Activated CD8-positive, alpha-beta T cell treated with anti-CD3 and anti-CD28 coated beads, Interleukin-2, amount 10 ng/mL, durations not matched to agents 7 days and 5 days (primary cell): Measurements from ENCODE around the gene DNM2. TPM values are rescaled to one million over a fixed set of nuclear protein-coding genes. Genes with fewer than 3 reads are reported as not detected.

ENCODE experiments used
- ATAC-seq: fragments of 150-1000 bp; cut with Tn5 transposase; one replicate; pipeline ENCODE4 v1.10.0; 2021; ENCODE audit warnings: moderate library complexity
- CTCF ChIA-PET: fragments of 350-600 bp; sonication (Branson Sonifier 250); formaldehyde crosslinking; loops from one replicate; lab custom pipeline; 2021; ENCODE audit warnings: antibody characterized with exemption; lab: Charles Lee
- POLR2A ChIA-PET: fragments of 350-600 bp; sonication (Branson Sonifier 250); formaldehyde crosslinking; loops from one replicate; lab custom pipeline; 2021; ENCODE audit warnings: antibody characterized with exemption; lab: Charles Lee
- DNase-seq: peaks from one replicate; pipeline ENCODE4 v3.0.0-alpha.2; 2020
- H3K27ac Mint-ChIP-seq: one replicate; pipeline ENCODE4 v1.8.0; 2021; ENCODE audit warnings: mild to moderate bottlenecking, mixed read lengths
- H3K27me3 Mint-ChIP-seq: one replicate; pipeline ENCODE4 v1.8.0; 2021; ENCODE audit warnings: low read depth, mixed read lengths
- H3K36me3 Mint-ChIP-seq: one replicate; pipeline ENCODE4 v1.8.0; 2021; ENCODE audit warnings: low read depth, mixed read lengths
- H3K4me1 Mint-ChIP-seq: one replicate; pipeline ENCODE4 v1.8.0; 2021; ENCODE audit warnings: low read depth, mixed read lengths
- H3K4me3 Mint-ChIP-seq: one replicate; pipeline ENCODE4 v1.8.0; 2021; ENCODE audit warnings: mild to moderate bottlenecking, mixed read lengths
- H3K9me3 Mint-ChIP-seq: one replicate; pipeline ENCODE4 v1.8.0; 2022; ENCODE audit warnings: mixed read lengths; ENCODE audit not compliant: insufficient read depth
- total RNA-seq, 2 experiments: library from RNA; stranded (reverse); gene quantifications; one replicate each; pipeline ENCODE4 v1.2.3, GENCODE V29; 2021

DNM2 gene
- total RNA-seq, 2 experiments from 2014 or later, result 239 to 240 TPM

GRCh38 chr19:10788146-10788545 lies 70.3 kb downstream of the DNM2 start:
- ChIA-PET POLR2A (no interaction called here), CTCF (no interaction called here)
- Mint-ChIP-seq H3K27me3 (no peaks in the 10 kb centered on the region), H3K9me3 (no peaks in the 10 kb centered on the region), H3K4me3 (no peak overlapping the region), H3K27ac (no peak overlapping the region), H3K36me3 (peaks cover 52% of the 10 kb centered on the region), H3K4me1 (no peaks in the 10 kb centered on the region)
- DNase-seq (no peak), ATAC-seq (no peak)

DNA sequence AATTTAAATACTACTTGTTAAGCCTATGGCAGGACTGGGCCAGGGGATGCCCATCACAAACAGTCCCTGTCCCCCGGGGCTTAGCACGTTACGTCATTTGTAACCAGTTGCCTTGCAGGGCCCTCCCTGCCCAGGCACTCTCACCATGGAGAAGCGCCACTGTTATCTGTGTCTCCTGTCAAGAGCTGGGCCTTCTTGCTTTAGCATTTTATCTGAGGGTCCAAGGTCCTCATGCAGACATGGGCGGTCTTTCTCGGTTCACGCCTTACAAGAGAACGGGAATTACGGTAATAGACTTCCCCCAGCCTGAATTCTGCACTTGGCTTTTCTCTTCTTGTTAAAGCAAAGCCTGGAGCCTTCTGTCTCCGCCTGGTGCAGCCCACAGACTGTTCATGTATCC lies 72.0 kb downstream of the DNM2 start:
- POLR2A ChIA-PET, result no interaction called here
- Mint-ChIP-seq H3K27me3 (no peaks in the 10 kb centered on the region), H3K4me3 (no peak overlapping the region), H3K27ac (no peak overlapping the region), H3K9me3 (no peaks in the 10 kb centered on the region), H3K36me3 (peaks cover 50% of the 10 kb centered on the region), H3K4me1 (no peaks in the 10 kb centered on the region)
- ATAC-seq, result no peak
- DNase-seq, result no peak
- CTCF ChIA-PET, result interaction anchor here (1.5 kb wide), 1 partner anchor 72 kb away, joined by 3 read pairs; the partner anchor contains the start of gene DNM2

GRCh38 chr19:10796653-10797052 lies 78.8 kb downstream of the DNM2 start:
- no peak overlapping the region for H3K27ac Mint-ChIP-seq
- no peaks in the 10 kb centered on the region for H3K9me3 Mint-ChIP-seq
- H3K27me3 Mint-ChIP-seq, result no peaks in the 10 kb centered on the region
- DNase-seq (no peak), ATAC-seq (no peak)
- no peak overlapping the region for H3K4me3 Mint-ChIP-seq
- ChIA-PET POLR2A (interaction anchor here (1.0 to 1.2 kb wide), 2 partner anchors 34 to 37 kb away, joined by 3 read pairs; no protein-coding TSS in a partner anchor), CTCF (interaction anchor here (1.4 to 2.5 kb wide), 4 partner anchors 39 to 97 kb away, joined by 3 to 12 read pairs (median 5); partner anchors contain the start of genes DNM2 and TMED1)
- H3K36me3 Mint-ChIP-seq, result peaks cover 51% of the 10 kb centered on the region
- peaks cover 31% of the 10 kb centered on the region for H3K4me1 Mint-ChIP-seq

DNA sequence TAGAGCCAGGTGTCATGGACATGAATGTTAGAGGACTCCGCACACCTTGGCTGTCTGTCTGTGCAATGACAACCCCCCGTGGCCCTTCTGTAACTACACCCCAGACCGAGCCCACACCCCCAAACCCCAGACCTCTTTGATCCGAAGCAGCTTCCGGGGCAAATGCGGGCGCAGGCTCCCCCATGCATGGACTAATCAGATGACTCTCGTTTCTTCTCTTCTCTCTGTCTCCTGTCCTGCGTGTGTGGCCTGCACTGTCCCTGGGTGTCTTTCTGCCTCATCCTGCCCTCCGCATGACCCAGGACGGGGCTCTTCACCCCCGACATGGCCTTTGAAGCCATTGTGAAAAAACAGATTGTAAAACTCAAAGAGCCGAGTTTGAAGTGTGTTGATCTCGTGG lies 79.2 kb downstream of the DNM2 start:
- H3K4me1 Mint-ChIP-seq, result peaks cover 31% of the 10 kb centered on the region
- DNase-seq (peak; percentile 53), ATAC-seq (peak; percentile 40)
- H3K36me3 Mint-ChIP-seq, result peaks cover 50% of the 10 kb centered on the region
- H3K4me3 Mint-ChIP-seq, result peak overlapping the region; percentile 58
- H3K9me3 Mint-ChIP-seq, result no peaks in the 10 kb centered on the region
- POLR2A ChIA-PET, result interaction anchor here (1.0 to 1.2 kb wide), 2 partner anchors 34 to 37 kb away, joined by 3 read pairs; no protein-coding TSS in a partner anchor
- CTCF ChIA-PET, result interaction anchor here (1.4 to 2.5 kb wide), 3 partner anchors 39 to 98 kb away, joined by 3 to 12 read pairs (median 7); partner anchors contain the start of genes DNM2 and TMED1
- H3K27ac Mint-ChIP-seq, result peak overlapping the region; percentile 80
- no peaks in the 10 kb centered on the region for H3K27me3 Mint-ChIP-seq

DNA sequence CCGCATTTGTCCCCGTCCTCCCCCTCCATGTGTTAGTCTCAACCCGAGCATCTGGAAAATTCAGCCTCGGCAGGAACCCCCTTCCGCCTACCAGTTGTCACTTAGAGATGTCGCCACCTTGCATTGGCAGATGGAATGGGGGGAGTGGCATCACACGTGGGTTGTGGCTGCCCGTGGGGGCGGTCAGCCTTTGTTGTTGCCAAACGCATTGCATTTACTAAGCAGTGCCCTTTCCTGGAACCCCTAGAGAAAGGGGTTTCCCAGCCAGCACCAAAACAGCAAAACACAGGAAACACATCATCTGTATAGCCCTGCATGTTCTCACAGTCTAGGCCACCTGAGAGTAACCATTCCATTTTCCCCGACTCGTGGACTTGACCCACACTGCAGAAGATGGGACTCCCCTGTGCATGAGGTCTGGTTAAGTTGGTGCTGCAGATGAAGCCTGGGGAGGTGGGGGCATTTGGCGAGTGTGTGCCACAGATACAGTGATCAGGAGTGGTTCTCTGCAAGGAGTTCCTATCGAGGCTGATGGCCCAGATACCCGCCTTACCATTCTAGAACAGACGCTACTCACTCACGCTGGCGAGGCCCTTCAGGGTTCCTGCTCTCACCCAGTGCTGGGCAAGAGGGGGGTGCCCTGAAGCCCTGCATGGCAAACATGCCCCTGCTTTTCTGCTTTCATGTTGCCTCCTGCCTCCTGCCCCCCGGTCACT lies 79.8 kb downstream of the DNM2 start:
- no peaks in the 10 kb centered on the region for H3K27me3 Mint-ChIP-seq
- peak; percentile 88 for DNase-seq
- peak overlapping the region; percentile 58 for H3K4me3 Mint-ChIP-seq
- peaks cover 31% of the 10 kb centered on the region for H3K4me1 Mint-ChIP-seq
- peak; percentile 88 for ATAC-seq
- CTCF ChIA-PET, result interaction anchor here (1.4 to 2.5 kb wide), 3 partner anchors 38 to 98 kb away, joined by 3 to 12 read pairs (median 7); partner anchors contain the start of genes DNM2 and TMED1
- peak overlapping the region; percentile 80 for H3K27ac Mint-ChIP-seq
- POLR2A ChIA-PET, result interaction anchor here (1.2 kb wide), 1 partner anchor 38 kb away, joined by 3 read pairs; no protein-coding TSS in a partner anchor
- H3K36me3 Mint-ChIP-seq, result peaks cover 53% of the 10 kb centered on the region
- H3K9me3 Mint-ChIP-seq, result no peaks in the 10 kb centered on the region

DNA sequence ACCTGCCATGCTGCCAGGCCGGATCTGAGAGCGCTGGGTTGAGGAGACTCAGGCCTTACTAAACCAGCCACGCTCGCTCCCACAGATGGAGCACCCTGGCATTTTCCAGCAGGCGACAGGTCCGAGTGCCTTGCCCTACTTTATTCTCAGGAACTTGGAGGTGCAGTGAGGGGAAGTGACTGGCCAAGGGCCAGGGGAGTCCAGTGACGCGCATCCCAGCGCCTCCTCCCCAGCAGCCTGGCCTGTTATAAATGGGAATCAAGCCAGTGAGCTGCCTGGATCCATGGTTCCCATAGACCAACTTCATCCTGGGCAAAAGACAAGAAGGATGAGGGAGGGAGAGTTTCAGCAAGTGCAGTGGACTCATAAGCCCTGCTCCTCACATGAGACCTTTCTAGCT lies 82.6 kb downstream of the DNM2 start:
- Mint-ChIP-seq H3K36me3 (peaks cover 56% of the 10 kb centered on the region), H3K9me3 (no peaks in the 10 kb centered on the region), H3K27me3 (no peaks in the 10 kb centered on the region), H3K4me3 (no peak overlapping the region), H3K27ac (no peak overlapping the region), H3K4me1 (peaks cover 29% of the 10 kb centered on the region)
- POLR2A ChIA-PET, result no interaction called here
- ATAC-seq (no peak), DNase-seq (no peak)
- CTCF ChIA-PET, result interaction anchor here (1.4 to 1.9 kb wide), 4 partner anchors 20 to 83 kb away, joined by 3 to 9 read pairs (median 4); partner anchors contain the start of gene DNM2

DNA sequence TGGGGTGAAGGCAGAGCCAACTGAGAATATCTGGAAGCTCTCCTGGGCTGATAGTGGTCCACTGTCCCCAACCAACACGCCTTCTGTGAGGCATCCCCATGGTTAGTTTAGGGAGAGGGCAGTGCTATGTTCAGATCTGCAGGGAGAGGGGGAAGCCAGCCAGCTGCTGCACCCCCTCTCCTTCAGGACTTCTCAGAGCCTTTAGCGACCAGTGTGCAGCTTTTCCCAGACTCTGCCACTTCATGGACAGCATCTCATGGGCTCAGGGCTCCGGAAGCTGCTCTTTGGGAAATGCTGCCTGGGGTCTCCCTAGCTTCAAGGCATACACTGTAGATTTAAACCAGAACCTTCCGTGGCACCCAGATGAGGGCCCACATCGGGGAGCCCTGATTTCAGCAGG lies 84.6 kb downstream of the DNM2 start:
- peaks cover 14% of the 10 kb centered on the region for H3K4me1 Mint-ChIP-seq
- no peak overlapping the region for H3K4me3 Mint-ChIP-seq
- POLR2A ChIA-PET, result no interaction called here
- no peaks in the 10 kb centered on the region for H3K9me3 Mint-ChIP-seq
- H3K27me3 Mint-ChIP-seq, result no peaks in the 10 kb centered on the region
- no peak for ATAC-seq
- no peak overlapping the region for H3K27ac Mint-ChIP-seq
- no peak for DNase-seq
- H3K36me3 Mint-ChIP-seq, result peaks cover 53% of the 10 kb centered on the region
- CTCF ChIA-PET, result interaction anchor here (1.1 kb wide), 1 partner anchor 85 kb away, joined by 3 read pairs; the partner anchor contains the start of gene DNM2

- no peak overlapping the region for H3K4me3 Mint-ChIP-seq
- ChIA-PET CTCF (interaction anchor here (1.1 kb wide), 1 partner anchor 86 kb away, joined by 3 read pairs; the partner anchor contains the start of gene DNM2), POLR2A (no interaction called here)
- DNase-seq (no peak), ATAC-seq (no peak)
- peaks cover 10% of the 10 kb centered on the region for H3K4me1 Mint-ChIP-seq
- H3K27me3 Mint-ChIP-seq, result no peaks in the 10 kb centered on the region
- H3K27ac Mint-ChIP-seq, result no peak overlapping the region
- H3K36me3 Mint-ChIP-seq, result peaks cover 48% of the 10 kb centered on the region
- no peaks in the 10 kb centered on the region for H3K9me3 Mint-ChIP-seq
These were observed 85.4 kb downstream of the DNM2 start for GRCh38 chr19:10803252-10803651.

DNA sequence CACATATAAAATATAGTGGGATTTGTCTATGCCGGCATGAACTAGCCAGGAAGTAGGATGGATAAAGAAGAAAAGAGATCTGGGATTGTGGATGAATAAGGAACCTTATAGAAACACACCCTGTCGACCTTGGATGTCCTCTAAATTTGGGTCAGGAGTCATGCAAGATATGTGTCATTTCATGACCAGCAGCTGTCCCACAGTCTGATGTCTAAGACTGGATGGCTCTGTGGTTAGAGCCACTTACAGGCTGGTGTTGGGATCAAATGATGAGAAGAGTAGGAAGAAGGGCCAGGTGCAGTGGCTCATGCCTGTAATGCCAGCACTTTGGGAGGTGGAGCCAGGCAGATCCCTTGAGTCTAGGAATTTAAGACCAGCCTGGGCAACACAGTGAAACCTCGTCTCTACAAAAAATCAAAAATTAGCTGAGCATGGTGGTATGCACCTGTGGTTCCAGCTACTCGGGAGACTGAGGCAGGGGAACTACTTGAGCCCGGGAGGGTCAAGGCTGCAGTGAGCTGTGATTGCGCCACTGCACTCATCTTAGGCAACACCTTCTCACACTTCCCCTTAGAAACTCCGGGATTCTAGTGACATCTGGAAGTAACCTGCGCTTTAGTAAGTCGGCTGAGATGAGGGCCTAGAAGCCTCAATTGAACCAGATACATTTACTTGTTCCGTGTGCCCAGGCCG lies 87.3 kb downstream of the DNM2 start:
- H3K9me3 Mint-ChIP-seq, result no peaks in the 10 kb centered on the region
- H3K4me1 Mint-ChIP-seq, result peaks cover 22% of the 10 kb centered on the region
- no peak overlapping the region for H3K4me3 Mint-ChIP-seq
- ChIA-PET CTCF (interaction anchor here (1.3 kb wide), 1 partner anchor 87 kb away, joined by 4 read pairs; the partner anchor contains the start of gene DNM2), POLR2A (interaction anchor here (0.6 kb wide), 1 partner anchor 13 kb away, joined by 3 read pairs; no protein-coding TSS in a partner anchor)
- H3K27me3 Mint-ChIP-seq, result no peaks in the 10 kb centered on the region
- peaks cover 54% of the 10 kb centered on the region for H3K36me3 Mint-ChIP-seq
- peak overlapping the region; percentile 28 for H3K27ac Mint-ChIP-seq
- DNase-seq (no peak), ATAC-seq (no peak)

GRCh38 chr19:10805758-10806247 lies 87.9 kb downstream of the DNM2 start:
- ChIA-PET POLR2A (interaction anchor here (0.6 kb wide), 1 partner anchor 14 kb away, joined by 3 read pairs; no protein-coding TSS in a partner anchor), CTCF (interaction anchor here (0.5 to 1.3 kb wide), 3 partner anchors 20 to 88 kb away, joined by 3 to 4 read pairs (median 3); partner anchors contain the start of gene DNM2)

More at GRCh38 chr19:10805758-10806247, 87.9 kb downstream of the DNM2 start:
- H3K27ac Mint-ChIP-seq, result no peak overlapping the region
- H3K4me3 Mint-ChIP-seq, result no peak overlapping the region
- H3K4me1 Mint-ChIP-seq, result peaks cover 22% of the 10 kb centered on the region
- ATAC-seq, result no peak
- no peaks in the 10 kb centered on the region for H3K9me3 Mint-ChIP-seq
- no peak for DNase-seq
- peaks cover 53% of the 10 kb centered on the region for H3K36me3 Mint-ChIP-seq
- H3K27me3 Mint-ChIP-seq, result no peaks in the 10 kb centered on the region
